Ascending aorta (tissue), 2 donors: Measurements from ENCODE around the gene SPANXB1. TPM values are rescaled to one million over a fixed set of nuclear protein-coding genes. Genes with fewer than 3 reads are reported as not detected.
"Not testable (repeated sequence)": the region's sequence is repeated elsewhere in the genome, so short reads cannot be mapped to it uniquely, and the experiment has no call there.

Experiments
- DNase-seq, 2 donors: peaks; one replicate each; pipeline ENCODE4 v3.0.0-alpha.2; 2019; ENCODE audit warnings: low spot score in 2 of 2
- H3K27ac ChIP-seq, 2 donors: fragments of 200-600 bp; sonication (generic); one replicate each; pipeline ENCODE4 v1.5.1; 2016 to 2017; ENCODE audit warnings: mild to moderate bottlenecking in 1 of 2
- H3K27me3 ChIP-seq: fragments of 200-600 bp; sonication (generic); one replicate; pipeline ENCODE4 v1.5.1; 2017
- H3K36me3 ChIP-seq, 2 donors: fragments of 200-600 bp; sonication (generic); one replicate each; pipeline ENCODE4 v1.5.1; 2016
- H3K4me1 ChIP-seq, 2 donors: fragments of 200-600 bp; sonication (generic); one replicate each; pipeline ENCODE4 v1.5.1; 2016 to 2017; ENCODE audit warnings: mild to moderate bottlenecking in 1 of 2
- H3K4me3 ChIP-seq, 2 donors: fragments of 200-600 bp; sonication (generic); one replicate each; pipeline ENCODE4 v1.5.1; 2016 to 2017; ENCODE audit warnings: mild to moderate bottlenecking in 1 of 2
- H3K9me3 ChIP-seq, 2 donors: fragments of 200-600 bp; sonication (generic); one replicate each; pipeline ENCODE4 v1.5.1; 2016
- intact Hi-C: fragments of 100-400 bp; cut with DNase I; formaldehyde crosslinking; loops from one replicate; pipeline ENCODE4 v1.15.1; 2023
- total RNA-seq: library from RNA; depleted of rRNA; stranded (reverse); fragments of >200 nt; gene quantifications from one replicate; pipeline ENCODE4 v1.1.0, GENCODE V29; 2016

SPANXB1 gene
- total RNA-seq, 1 donor from 2014 or later = not detected

DNA sequence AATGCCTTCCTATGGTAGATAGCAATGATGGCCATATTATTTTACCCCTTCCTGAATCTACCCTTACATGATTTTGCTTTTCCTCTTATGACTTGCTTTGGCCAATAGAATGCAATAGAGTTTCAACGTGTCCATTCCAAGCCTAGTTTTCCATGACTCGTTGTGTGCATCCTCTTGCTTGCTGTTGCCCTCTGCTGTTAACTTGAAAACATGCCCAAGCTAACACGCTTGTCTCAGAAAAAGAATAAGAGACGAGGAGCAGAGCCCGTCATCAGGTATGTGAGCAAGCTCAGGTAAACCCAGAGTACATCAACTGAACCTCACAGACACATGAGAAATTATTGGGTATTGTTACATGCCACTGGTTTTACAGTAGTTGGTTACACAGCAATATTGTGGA lies 49.7 kb downstream of the SPANXB1 start:
- intact Hi-C loops, H3K36me3 ChIP-seq, H3K4me1 ChIP-seq, DNase-seq, H3K27ac ChIP-seq, H3K4me3 ChIP-seq, H3K9me3 ChIP-seq, H3K27me3 ChIP-seq: not testable (repeated sequence)

Other genes with a start within 250 kb of the SPANXB1 start
- gene LDOC1, start 174.5 kb downstream of the SPANXB1 start, total RNA-seq = 21.9 TPM
- not detected for gene SPANXC, start 239.9 kb downstream of the SPANXB1 start, total RNA-seq